ENCODE results near the gene KRTAP6-2. TPM values are rescaled to one million over a fixed set of nuclear protein-coding genes. Genes with fewer than 3 reads are reported as not detected.

KRTAP6-2 gene
- total RNA-seq, 1 donor from 2014 or later = not detected

DNA sequence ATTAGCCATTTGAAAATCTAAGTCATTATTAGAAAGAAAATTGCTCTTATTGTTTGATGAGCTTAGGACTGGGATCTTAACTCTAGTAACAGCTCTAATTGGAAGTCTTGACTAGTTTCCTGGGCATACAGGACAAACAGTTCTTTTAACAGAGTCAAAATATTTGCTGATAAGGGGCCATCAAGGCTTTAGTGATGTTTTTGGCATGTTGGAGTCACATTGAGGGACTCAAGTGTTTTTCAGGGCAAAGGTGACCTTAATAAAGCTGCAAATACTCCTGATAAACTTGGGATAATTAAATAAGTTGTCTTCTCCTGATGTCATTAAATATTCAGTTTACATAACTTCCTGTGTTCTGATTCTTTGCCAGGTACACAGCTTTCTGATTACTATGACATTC lies 31.1 kb downstream of the KRTAP6-2 start:
- DNase-seq = no peak

DNA sequence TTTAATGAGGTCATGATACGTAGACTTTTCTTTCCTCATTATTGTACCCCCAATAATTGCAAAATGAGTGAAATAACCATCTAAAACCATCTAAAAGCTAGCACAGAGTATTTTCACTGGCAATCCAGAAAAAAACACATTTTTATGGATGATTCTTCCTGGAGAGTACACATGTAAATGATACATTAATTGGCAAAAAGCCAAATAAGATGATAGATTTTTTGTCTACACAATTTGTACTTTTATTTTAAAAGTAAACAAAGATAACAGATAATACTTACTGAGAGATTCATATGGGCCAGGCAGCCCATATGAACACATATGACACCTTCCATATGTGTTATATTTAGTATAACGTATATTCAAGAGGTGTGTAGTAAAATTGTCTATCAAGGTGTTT lies 35.1 kb downstream of the KRTAP6-2 start:
- no peak for DNase-seq

DNA sequence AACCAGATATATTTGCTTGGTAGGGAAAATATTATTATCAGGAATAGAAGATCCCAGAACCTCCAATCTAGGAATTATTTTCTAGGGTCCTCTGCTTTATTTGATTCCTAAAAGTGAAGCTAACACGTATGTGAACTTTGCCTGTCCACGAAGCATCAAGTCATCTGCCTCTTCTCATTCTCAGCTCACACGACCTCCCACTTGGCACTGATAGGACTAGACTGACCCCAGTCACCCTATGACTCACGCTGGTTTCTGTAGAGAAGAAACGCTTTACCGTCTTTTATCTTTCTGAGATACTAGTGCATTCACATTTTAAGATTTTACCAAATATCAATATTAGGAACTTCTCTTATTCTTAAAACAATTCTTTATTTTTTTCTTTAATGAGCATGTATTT lies 35.6 kb downstream of the KRTAP6-2 start:
- no peak for DNase-seq

DNA sequence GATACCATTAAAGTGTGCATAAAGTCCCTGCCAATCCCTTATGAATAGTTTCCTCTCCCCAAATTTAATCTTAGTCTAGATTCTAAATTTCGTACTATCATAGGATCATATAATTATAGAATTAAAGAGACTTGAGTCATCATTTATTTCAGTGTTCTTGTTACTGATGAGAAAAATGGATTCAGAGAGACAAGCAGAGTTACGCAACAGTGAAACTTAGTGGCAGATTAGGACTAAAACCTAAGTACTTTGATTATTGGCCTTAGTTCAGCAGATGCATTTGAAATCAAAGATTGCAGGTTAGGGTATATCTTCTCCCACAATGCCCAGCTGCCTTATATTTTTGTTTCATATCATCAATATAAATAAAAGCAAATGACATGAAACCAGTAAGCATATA lies 36.7 kb downstream of the KRTAP6-2 start:
- no peak for DNase-seq

DNA sequence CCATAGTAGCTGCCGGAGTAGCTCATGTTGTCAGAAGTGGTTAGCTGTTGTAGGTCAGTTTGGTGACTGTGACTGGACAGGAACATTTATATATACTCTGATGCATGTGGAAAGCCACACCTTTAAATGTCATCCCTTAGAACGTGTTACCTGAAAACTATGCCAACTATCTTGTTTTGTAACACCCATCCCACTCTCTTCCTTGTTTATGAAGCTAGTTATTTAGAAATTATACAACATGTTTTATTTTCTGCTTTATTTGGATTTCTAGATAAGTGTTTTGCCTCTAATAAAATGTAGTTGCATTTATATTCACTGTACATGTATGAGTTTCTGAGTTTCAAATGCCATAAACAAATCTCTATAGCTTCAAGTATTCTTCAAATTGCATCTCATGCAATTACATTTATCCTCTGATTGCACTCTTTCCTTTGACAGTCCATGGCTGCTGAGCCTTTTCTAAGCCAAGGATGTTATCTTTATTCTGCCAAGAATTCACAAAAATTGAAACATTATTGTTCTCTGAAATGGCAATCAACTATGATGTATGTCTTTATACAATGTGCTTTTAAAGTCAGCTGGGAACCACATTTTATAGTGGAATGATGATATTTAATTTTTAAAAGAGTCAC lies 37.3 kb downstream of the KRTAP6-2 start, which contains the start of gene KRTAP19-7:
Gene KRTAP19-7 (minus strand): TSS at position 51 of the 632 bp plus-strand sequence. CDS start 25 bp downstream, at position 26.
- peak; percentile 2 for DNase-seq

DNA sequence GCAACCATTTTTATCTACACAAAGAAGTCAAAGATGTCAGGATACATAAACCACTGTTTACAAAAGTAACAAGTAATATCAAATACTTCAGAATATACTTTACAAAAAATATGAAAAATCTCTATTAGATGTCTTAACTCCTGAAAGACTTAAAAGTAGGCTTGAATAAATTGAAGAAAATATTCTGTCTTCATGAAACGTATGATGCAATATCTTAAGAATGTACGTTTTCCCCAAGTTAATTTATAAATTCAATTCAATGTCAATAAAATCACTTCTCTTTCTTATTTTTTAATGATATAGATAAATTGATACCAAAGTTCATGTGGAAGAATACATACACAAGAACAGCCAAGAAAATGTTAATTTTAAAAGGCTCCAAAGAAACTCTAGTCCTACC lies 43.6 kb downstream of the KRTAP6-2 start:
- no peak for DNase-seq

DNA sequence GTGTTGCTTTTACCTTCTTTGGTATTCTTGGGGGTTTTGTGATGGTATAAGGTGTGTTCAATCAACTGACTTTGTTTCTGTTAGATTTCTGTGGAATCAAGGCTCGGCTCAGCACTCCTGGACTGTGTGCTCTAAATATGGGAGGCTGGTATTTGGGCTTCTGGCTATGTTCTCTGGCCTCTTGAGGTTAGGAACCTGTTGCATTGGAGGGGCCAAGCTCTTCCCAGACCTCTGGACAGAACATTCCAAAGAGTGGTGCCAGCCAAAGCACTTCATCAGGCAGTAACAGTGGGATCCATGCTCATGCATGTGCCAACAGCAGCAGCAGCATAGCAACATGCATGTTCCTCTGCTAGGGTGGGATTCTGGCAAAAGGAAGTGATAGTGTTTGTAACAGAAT lies 45.9 kb downstream of the KRTAP6-2 start:
- no peak for DNase-seq

Small RNA genes lying within 50 kb of the gene (small RNA-seq; reads per million reads assigned to genes)
- gene KRTAP20-1 (ENCODE audit: low replicate concordance) (not detected), gene KRTAP20-3 (ENCODE audit: low replicate concordance) (not detected), gene KRTAP20-4 (ENCODE audit: low replicate concordance) (not detected), gene KRTAP22-1 (ENCODE audit: low replicate concordance) (not detected), gene KRTAP22-2 (ENCODE audit: low replicate concordance) (not detected)

Other genes with a start within 250 kb of the KRTAP6-2 start
- 2.9 TPM for gene KRTAP13-2, start 226.6 kb downstream of the KRTAP6-2 start, total RNA-seq
- gene KRTAP13-1, start 202.9 kb downstream of the KRTAP6-2 start, total RNA-seq = 0.99 TPM
- not detected for gene KRTAP13-3, start 173.0 kb downstream of the KRTAP6-2 start, total RNA-seq
- not detected for gene KRTAP13-4, start 168.7 kb downstream of the KRTAP6-2 start, total RNA-seq
- gene KRTAP15-1, start 158.6 kb downstream of the KRTAP6-2 start, total RNA-seq = not detected
- 11.4 TPM for gene KRTAP19-1, start 118.5 kb downstream of the KRTAP6-2 start, total RNA-seq
- not detected for gene KRTAP19-2, start 111.5 kb downstream of the KRTAP6-2 start, total RNA-seq
- gene KRTAP19-3, start 106.9 kb downstream of the KRTAP6-2 start, total RNA-seq = 9.7 TPM
- gene KRTAP19-4, start 101.7 kb downstream of the KRTAP6-2 start, total RNA-seq = not detected
- 25.9 TPM for gene KRTAP19-5, start 96.8 kb downstream of the KRTAP6-2 start, total RNA-seq
- gene KRTAP19-6, start 57.0 kb downstream of the KRTAP6-2 start, total RNA-seq = not detected
- gene KRTAP19-7, start 37.6 kb downstream of the KRTAP6-2 start, total RNA-seq = not detected
- gene KRTAP22-2, start 8.5 kb downstream of the KRTAP6-2 start, total RNA-seq = not detected
- not detected for gene KRTAP6-3, start 6.5 kb downstream of the KRTAP6-2 start, total RNA-seq
- not detected for gene KRTAP22-1, start 2.2 kb upstream of the KRTAP6-2 start, total RNA-seq
- gene KRTAP6-1, start 15.0 kb upstream of the KRTAP6-2 start, total RNA-seq = not detected
- not detected for gene KRTAP20-1, start 17.5 kb upstream of the KRTAP6-2 start, total RNA-seq
- gene KRTAP20-4, start 21.7 kb upstream of the KRTAP6-2 start, total RNA-seq = not detected
- gene KRTAP20-2, start 36.3 kb upstream of the KRTAP6-2 start, total RNA-seq = 1.2 TPM
- gene KRTAP20-3, start 44.0 kb upstream of the KRTAP6-2 start, total RNA-seq = not detected
- not detected for gene KRTAP21-3, start 119.9 kb upstream of the KRTAP6-2 start, total RNA-seq
- 1.3 TPM for gene KRTAP21-2, start 148.4 kb upstream of the KRTAP6-2 start, total RNA-seq
- not detected for gene KRTAP21-1, start 156.5 kb upstream of the KRTAP6-2 start, total RNA-seq
- 2.5 TPM for gene KRTAP8-1, start 214.4 kb upstream of the KRTAP6-2 start, total RNA-seq
- gene KRTAP7-1, start 230.9 kb upstream of the KRTAP6-2 start, total RNA-seq = 3.4 TPM

Data from skin of body (tissue), 3 donors.